Endodermal cell (in vitro differentiated cells): ENCODE data around the gene PUS10. TPM values are rescaled to one million over a fixed set of nuclear protein-coding genes. Genes with fewer than 3 reads are reported as not detected.

Experiments used
- DNase-seq: peaks from one replicate; pipeline ENCODE4 v3.0.0-alpha.2; 2017
- H3K27ac ChIP-seq: 2 replicates; pipeline ENCODE4 v1.5.1; 2013; ENCODE audit warnings: mild to moderate bottlenecking, low read depth, low read length, moderate library complexity
- H3K27me3 ChIP-seq: 2 replicates; pipeline ENCODE4 v1.6.1; 2013; ENCODE audit warnings: mild to moderate bottlenecking, low read length, moderate library complexity; ENCODE audit not compliant: insufficient read depth, control insufficient read depth, poor library complexity, severe bottlenecking
- H3K36me3 ChIP-seq: 2 replicates; pipeline ENCODE4 v1.7.0; 2013; ENCODE audit warnings: mild to moderate bottlenecking, low read length, moderate library complexity; ENCODE audit not compliant: control insufficient read depth, insufficient read depth
- H3K4me1 ChIP-seq: one replicate; pipeline ENCODE4 v1.7.0; 2013; ENCODE audit warnings: low read length; ENCODE audit not compliant: control insufficient read depth, insufficient read depth
- H3K4me3 ChIP-seq: 2 replicates; pipeline ENCODE4 v1.5.1; 2013; ENCODE audit warnings: mild to moderate bottlenecking, low read length, moderate library complexity
- H3K9ac ChIP-seq: 2 replicates; pipeline ENCODE4 v1.6.1; 2013; ENCODE audit warnings: mild to moderate bottlenecking, low read length, moderate library complexity; ENCODE audit not compliant: poor library complexity, severe bottlenecking; ENCODE audit errors: extremely low read depth
- H3K9me3 ChIP-seq: 2 replicates; pipeline ENCODE4 v1.6.1; 2013; ENCODE audit warnings: mild to moderate bottlenecking, low read length, moderate library complexity; ENCODE audit not compliant: control insufficient read depth
- H3K27ac Mint-ChIP-seq: 2 replicates; pipeline ENCODE4 v1.8.0; 2020; ENCODE audit warnings: mixed read lengths
- H3K27me3 Mint-ChIP-seq: 2 replicates; pipeline ENCODE4 v1.8.0; 2021; ENCODE audit warnings: mild to moderate bottlenecking, mixed read lengths; ENCODE audit not compliant: insufficient read depth
- H3K36me3 Mint-ChIP-seq: 2 replicates; pipeline ENCODE4 v1.8.0; 2020; ENCODE audit warnings: low read depth, mixed read lengths
- H3K4me1 Mint-ChIP-seq: 2 replicates; pipeline ENCODE4 v1.8.0; 2020; ENCODE audit warnings: mixed read lengths
- H3K4me3 Mint-ChIP-seq: 2 replicates; pipeline ENCODE4 v1.8.0; 2020; ENCODE audit warnings: mild to moderate bottlenecking, moderate library complexity, mixed read lengths
- H3K9me3 Mint-ChIP-seq: 2 replicates; pipeline ENCODE4 v1.8.0; 2020; ENCODE audit warnings: mild to moderate bottlenecking, mixed read lengths
- WGBS, 2 experiments: methylation state at CpG; one replicate each; pipeline versions ENCODE4 v1.1.5 to v1.1.7; 2013; ENCODE audit warnings: missing lambda C conversion rate in 2 of 2, mixed read lengths in 1 of 2; ENCODE audit not compliant: insufficient coverage in 1 of 2, insufficient read length in 1 of 2; 5-methylcytosine and 5-hydroxymethylcytosine counted together
- total RNA-seq, 2 donors: library from RNA; stranded (reverse); fragmentation: NEBNext Ultra II Directional in 1 of 2; extraction: Animal tissue kit (Norgen Biotek cat#: 25700) in 1 of 2; gene quantifications; 2 replicates in 1 of 2; 3 replicates in 1 of 2; pipeline ENCODE4 v1.2.1, GENCODE V29; 2021
- TF ChIP-seq, protein P1 (sequence below): fragments of 200-600 bp; sonication (generic); conservative IDR thresholded peaks from 2 replicates; pipeline ENCODE4 v1.5.0; 2021; ENCODE audit warnings: antibody characterized with exemption, mild to moderate bottlenecking

Gene PUS10
- total RNA-seq, 2 donors from 2014 or later = 3.9 to 6.1 TPM

DNA sequence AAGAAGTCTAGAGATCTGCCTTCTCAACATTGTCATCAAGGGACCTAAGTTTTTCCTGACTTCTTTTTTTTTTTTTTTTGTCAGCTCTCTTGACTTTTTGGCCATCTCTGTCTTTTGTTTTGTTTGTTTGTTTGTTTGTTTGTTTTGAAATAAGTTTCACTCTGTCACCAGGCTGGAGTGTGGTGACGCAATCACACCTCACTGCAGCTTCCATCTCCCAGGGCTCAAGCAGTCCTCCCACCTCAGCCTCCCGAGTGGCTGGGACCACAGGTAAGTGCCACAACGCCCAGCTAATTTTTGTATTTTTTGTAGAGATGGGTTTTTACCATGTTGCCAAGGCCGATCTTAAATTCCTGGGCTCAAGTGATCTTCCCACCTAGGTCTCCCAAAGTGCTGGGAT, 5.6 kb upstream of the PUS10 start:
- DNase-seq = no peak
- Histone ChIP-seq H3K4me1 (no peaks in the 10 kb centered on the region), H3K4me3 (no peak overlapping the region), H3K9ac (no peak overlapping the region), H3K36me3 (peaks cover 28% of the 10 kb centered on the region), H3K9me3 (peaks cover 9% of the 10 kb centered on the region), H3K27ac (no peak overlapping the region), H3K27me3 (no peaks in the 10 kb centered on the region)
- Mint-ChIP-seq H3K4me1 (peaks cover 2% of the 10 kb centered on the region), H3K4me3 (no peak overlapping the region), H3K9me3 (peaks cover 12% of the 10 kb centered on the region), H3K27ac (no peak overlapping the region), H3K27me3 (no peaks in the 10 kb centered on the region), H3K36me3 (peaks cover 47% of the 10 kb centered on the region)
- TF ChIP-seq, protein P1, sequence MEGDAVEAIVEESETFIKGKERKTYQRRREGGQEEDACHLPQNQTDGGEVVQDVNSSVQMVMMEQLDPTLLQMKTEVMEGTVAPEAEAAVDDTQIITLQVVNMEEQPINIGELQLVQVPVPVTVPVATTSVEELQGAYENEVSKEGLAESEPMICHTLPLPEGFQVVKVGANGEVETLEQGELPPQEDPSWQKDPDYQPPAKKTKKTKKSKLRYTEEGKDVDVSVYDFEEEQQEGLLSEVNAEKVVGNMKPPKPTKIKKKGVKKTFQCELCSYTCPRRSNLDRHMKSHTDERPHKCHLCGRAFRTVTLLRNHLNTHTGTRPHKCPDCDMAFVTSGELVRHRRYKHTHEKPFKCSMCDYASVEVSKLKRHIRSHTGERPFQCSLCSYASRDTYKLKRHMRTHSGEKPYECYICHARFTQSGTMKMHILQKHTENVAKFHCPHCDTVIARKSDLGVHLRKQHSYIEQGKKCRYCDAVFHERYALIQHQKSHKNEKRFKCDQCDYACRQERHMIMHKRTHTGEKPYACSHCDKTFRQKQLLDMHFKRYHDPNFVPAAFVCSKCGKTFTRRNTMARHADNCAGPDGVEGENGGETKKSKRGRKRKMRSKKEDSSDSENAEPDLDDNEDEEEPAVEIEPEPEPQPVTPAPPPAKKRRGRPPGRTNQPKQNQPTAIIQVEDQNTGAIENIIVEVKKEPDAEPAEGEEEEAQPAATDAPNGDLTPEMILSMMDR = no peak
- WGBS, 2 experiments = 78 to 90% methylated on average over 1 to 4 of the region's 4 CpGs

DNA sequence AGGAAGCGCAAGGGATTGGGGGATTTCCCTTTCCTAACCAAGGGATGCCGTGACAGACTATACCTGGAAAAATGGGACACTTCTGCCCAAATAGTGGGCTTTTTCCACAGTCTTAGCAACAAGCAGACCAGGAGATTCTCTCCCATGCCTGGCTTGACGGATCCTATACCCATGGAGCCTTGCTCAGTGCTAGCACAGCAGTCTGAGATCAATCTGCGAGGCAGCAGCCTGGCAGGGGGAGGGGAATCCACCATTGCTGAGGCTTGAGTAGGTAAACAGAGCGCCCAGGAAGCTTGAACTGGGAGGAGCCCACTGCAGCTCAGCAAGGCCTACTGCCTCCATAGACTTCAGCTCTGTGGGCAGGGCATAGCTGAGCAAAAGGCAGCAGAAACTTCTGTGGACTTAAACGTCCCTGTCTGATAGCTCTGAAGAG, 3.2 kb upstream of the PUS10 start:
- TF ChIP-seq, protein P1 = no peak
- H3K27me3 Mint-ChIP-seq = no peaks in the 10 kb centered on the region
- Histone ChIP-seq H3K4me3 (no peak overlapping the region), H3K9me3 (peaks cover 9% of the 10 kb centered on the region), H3K4me1 (no peaks in the 10 kb centered on the region), H3K36me3 (peaks cover 28% of the 10 kb centered on the region), H3K9ac (no peak overlapping the region), H3K27me3 (no peaks in the 10 kb centered on the region), H3K27ac (no peak overlapping the region)
- DNase-seq = no peak
- H3K4me3 Mint-ChIP-seq = no peak overlapping the region
- peaks cover 3% of the 10 kb centered on the region for H3K4me1 Mint-ChIP-seq
- H3K27ac Mint-ChIP-seq = no peak overlapping the region
- 92 to 95% methylated on average over 6 of the region's 6 CpGs for WGBS, 2 experiments
- peaks cover 36% of the 10 kb centered on the region for H3K36me3 Mint-ChIP-seq
- H3K9me3 Mint-ChIP-seq = peaks cover 12% of the 10 kb centered on the region

DNA sequence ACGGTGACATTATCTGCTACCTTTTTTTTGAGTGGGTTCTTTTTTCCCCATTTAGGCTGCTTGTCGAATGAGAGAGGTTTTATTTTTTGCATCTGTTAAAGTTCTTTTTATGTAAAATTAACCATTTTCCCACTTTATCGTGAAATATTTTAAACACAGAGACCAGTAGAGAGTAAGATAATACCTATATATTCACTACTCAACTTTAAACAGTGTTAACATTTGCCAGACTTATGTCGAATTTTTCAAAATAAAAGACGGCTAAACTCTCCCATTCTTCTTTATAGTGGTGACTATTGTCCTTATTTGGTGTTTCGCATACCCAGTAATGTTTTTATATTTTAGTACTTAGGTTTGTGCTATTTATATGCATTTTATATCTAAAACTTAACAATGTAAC, 743 bp upstream of the PUS10 start:
- WGBS, 2 experiments = 45% methylated on average over 4 of the region's 6 CpGs; no CpG with 5 or more reads in 1 of the 2 experiments
- no peaks in the 10 kb centered on the region for H3K4me1 ChIP-seq
- Mint-ChIP-seq H3K4me3 (peak overlapping the region; percentile 88), H3K36me3 (peaks cover 31% of the 10 kb centered on the region), H3K4me1 (peaks cover 3% of the 10 kb centered on the region), H3K9me3 (peaks cover 12% of the 10 kb centered on the region), H3K27ac (peak overlapping the region; percentile 26), H3K27me3 (no peaks in the 10 kb centered on the region)
- H3K9me3 ChIP-seq = peaks cover 9% of the 10 kb centered on the region
- H3K4me3 ChIP-seq = peak overlapping the region; percentile 95
- peak overlapping the region; percentile 82 for H3K9ac ChIP-seq
- no peak overlapping the region for H3K27ac ChIP-seq
- DNase-seq = no peak
- no peaks in the 10 kb centered on the region for H3K27me3 ChIP-seq
- TF ChIP-seq, protein P1 = no peak
- H3K36me3 ChIP-seq = peaks cover 23% of the 10 kb centered on the region
